Mesodermal cell (in vitro differentiated cells): Measurements from ENCODE around the gene RIOK2.
"Not testable (repeated sequence)": the region's sequence is repeated elsewhere in the genome, so short reads cannot be mapped to it uniquely, and the experiment has no call there.

Experiments used
- H3K27ac ChIP-seq: 2 replicates; pipeline ENCODE4 v1.7.0; 2013; ENCODE audit warnings: mild to moderate bottlenecking, low read depth, low read length, moderate library complexity; ENCODE audit not compliant: severe bottlenecking
- H3K36me3 ChIP-seq: 2 replicates; pipeline ENCODE4 v1.7.1; 2013; ENCODE audit warnings: mild to moderate bottlenecking, low read length, moderate library complexity; ENCODE audit not compliant: control insufficient read depth, insufficient read depth
- H3K4me1 ChIP-seq: one replicate; pipeline ENCODE4 v1.7.1; 2013; ENCODE audit warnings: mild to moderate bottlenecking, low read length; ENCODE audit not compliant: insufficient read depth, control insufficient read depth, poor library complexity, severe bottlenecking
- H3K4me3 ChIP-seq: 2 replicates; pipeline ENCODE4 v1.7.0; 2013; ENCODE audit warnings: low read length, control low read depth, mild to moderate bottlenecking; ENCODE audit not compliant: insufficient read depth, poor library complexity, severe bottlenecking; ENCODE audit errors: extremely low read depth
- H3K9me3 ChIP-seq: 2 replicates; pipeline ENCODE4 v1.7.1; 2013; ENCODE audit warnings: mild to moderate bottlenecking, low read length, moderate library complexity; ENCODE audit not compliant: control insufficient read depth
- WGBS, 2 experiments: methylation state at CpG; one replicate each; pipeline ENCODE4 v1.1.5; 2013; ENCODE audit warnings: missing lambda C conversion rate in 2 of 2; ENCODE audit not compliant: insufficient coverage in 2 of 2; 5-methylcytosine and 5-hydroxymethylcytosine counted together

RIOK2 gene

DNA sequence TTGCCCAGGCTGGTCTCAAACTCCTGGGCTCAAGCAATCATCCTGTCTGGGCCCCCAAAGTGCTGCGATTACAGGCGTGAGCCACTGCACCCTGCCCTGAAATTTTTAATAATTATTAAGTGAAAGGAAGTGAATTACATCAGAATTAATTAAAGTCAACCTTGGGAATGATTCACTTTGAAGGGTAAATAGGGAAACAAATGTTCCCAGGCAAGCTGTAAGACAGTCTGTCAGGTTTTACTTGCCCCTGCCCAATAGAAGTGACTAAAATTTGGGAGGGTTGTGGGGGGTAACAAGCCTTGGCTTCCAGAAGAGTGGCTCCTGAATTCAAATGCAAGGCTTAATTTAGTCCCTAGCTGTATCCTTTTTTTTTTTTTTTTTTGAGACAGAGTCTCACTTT, 39.3 kb downstream of the RIOK2 start:
- Histone ChIP-seq H3K36me3 (no peaks in the 10 kb centered on the region), H3K27ac (no peak overlapping the region), H3K4me1 (peaks cover 21% of the 10 kb centered on the region), H3K4me3 (no peak overlapping the region), H3K9me3 (no peaks in the 10 kb centered on the region)
- WGBS, 2 experiments, result 80% methylated on average over 1 of the region's 2 CpGs; no CpG with 5 or more reads in 1 of the 2 experiments

DNA sequence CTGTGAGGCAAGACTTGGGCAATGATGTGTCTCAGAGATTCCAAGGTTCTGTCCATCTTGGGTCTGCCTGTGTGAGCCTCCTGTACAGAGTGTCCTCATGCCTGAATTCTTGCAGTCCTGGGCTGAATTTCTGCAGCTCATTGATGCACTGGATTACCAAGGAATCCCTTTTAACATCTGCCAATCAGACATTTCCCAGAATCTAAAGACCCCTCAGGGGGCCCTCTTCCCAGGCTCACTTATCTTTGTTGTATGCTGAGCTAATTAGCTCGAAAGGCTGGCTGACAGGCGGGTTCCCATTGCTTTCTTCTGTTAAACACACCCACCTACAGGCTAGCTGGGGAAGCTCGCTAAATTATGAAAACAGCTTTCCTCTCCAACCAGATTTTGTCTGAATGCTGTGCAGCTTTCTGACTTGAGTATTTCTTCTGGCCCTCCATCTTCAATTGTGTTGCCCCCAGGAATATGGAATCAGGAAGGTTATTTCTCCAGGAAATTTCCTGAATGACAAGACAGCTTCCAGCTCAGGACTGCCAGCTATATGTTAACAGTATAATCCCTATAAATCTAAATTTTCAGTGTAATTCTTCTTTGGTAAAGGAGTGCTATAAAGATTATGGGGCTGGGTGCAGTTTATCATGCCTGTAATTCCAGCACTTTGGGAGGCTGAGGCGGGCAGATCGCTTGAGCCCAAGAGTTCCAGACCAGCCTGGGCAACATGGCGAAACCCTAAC, 40.4 kb downstream of the RIOK2 start, which contains the start of gene LIX1:
Gene LIX1, minus strand, starts transcription at position 91 of the 734 bp plus-strand sequence. Its CDS starts 35 bp downstream, at position 56.
- H3K4me1 ChIP-seq, result peaks cover 21% of the 10 kb centered on the region
- H3K27ac ChIP-seq, result peak within 1 kb of the TSS; percentile 68
- peak within 1 kb of the TSS; percentile 16 for H3K4me3 ChIP-seq
- no peaks in the 10 kb centered on the region for H3K36me3 ChIP-seq
- H3K9me3 ChIP-seq, result no peaks in the 10 kb centered on the region
- WGBS, 2 experiments, result 0% methylated on average over 3 of the region's 6 CpGs; no CpG with 5 or more reads in 1 of the 2 experiments

DNA sequence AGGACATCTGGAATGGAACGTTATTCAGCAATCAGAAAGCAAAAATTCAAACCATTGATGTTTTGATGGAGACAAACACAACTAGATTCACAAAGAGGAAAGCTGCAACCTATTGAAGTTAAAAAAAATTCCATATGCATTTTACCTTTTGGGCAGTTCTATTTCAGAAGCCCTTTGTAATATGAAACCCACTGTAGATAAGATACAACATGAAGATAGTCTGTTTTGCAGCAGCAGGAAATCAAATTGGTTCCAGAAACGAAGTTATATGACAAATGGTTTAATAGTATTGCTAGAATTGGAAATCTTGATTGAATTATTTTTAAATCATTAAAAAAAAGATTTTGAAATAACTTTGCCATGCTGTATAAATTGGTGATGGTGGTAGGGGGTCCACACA, 41.5 kb downstream of the RIOK2 start:
- H3K36me3 ChIP-seq, result no peaks in the 10 kb centered on the region
- H3K9me3 ChIP-seq, result no peaks in the 10 kb centered on the region
- no CpG with 5 or more reads among the region's 2 CpGs for WGBS, 2 experiments
- no peak overlapping the region for H3K27ac ChIP-seq
- H3K4me1 ChIP-seq, result peaks cover 21% of the 10 kb centered on the region
- H3K4me3 ChIP-seq, result peak overlapping the region; percentile 16

DNA sequence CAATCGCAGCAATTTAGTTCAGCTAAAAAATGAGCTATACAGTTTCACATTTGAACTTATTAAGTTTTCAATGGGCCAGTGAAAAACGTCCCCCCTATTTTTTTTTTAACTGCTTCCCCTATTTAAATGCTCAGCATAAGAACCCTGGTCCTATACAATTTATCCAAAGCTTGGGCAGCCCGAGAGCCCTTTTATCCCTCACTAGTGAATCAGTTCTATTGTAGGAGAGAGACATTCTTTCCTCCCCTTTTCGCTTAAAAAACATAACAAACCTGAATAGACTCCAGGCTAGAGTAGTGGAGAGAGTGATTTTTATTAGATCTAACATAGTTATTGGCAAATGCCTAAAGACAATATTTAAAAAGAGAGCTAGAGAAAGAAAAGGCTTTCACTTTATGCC, 42.0 kb downstream of the RIOK2 start:
- peak overlapping the region; percentile 16 for H3K4me3 ChIP-seq
- peak overlapping the region; percentile 47 for H3K27ac ChIP-seq
- 0 to 100% methylated on average over 1 of the region's 4 CpGs for WGBS, 2 experiments
- H3K4me1 ChIP-seq, result peaks cover 21% of the 10 kb centered on the region
- no peaks in the 10 kb centered on the region for H3K36me3 ChIP-seq
- no peaks in the 10 kb centered on the region for H3K9me3 ChIP-seq

DNA sequence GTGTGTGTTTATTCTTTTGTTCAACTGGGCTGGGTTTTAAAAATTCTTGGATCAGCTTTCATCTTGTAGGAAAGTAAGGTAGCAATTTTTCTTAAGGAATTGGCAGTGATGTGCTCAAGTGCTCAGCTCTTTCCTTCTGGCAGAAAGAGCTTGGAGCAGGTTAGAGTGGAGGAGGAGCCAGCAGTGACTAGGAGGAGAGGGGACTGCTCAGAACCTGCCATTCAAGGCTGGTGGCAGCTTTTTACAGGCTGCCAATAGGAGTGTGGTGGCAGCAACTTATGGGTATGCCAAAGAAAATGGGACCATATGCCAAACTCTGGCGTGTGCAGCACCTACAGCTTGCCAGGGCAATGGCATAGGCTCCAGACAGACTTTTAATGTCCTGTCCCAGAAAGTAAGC, 42.8 kb downstream of the RIOK2 start:
- H3K9me3 ChIP-seq, H3K36me3 ChIP-seq, H3K4me3 ChIP-seq, H3K27ac ChIP-seq: not testable (repeated sequence)
- H3K4me1 ChIP-seq, result peaks cover 21% of the 10 kb centered on the region
- WGBS, 2 experiments, result no CpG with 5 or more reads among the region's 1 CpG

DNA sequence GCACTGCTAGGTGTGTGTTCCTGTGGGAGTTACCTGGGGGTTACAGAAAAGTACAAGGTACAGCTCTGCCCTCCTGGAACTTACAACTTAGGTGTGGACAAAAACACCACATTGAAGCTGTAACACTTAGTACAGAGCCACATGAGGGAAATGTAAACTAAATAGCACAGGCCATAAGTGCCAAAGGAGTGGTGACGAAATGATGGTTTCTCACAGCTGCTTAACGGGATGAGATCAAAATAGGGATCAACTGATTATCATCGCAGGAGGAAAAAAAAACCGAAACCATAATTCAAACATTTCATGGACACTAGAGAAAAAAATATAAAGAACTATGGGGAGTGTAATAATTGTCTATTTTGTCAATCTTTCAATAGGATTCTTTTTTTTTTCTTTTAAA, 46.6 kb downstream of the RIOK2 start:
- Histone ChIP-seq H3K27ac (no peak overlapping the region), H3K4me3 (no peak overlapping the region), H3K4me1 (peaks cover 10% of the 10 kb centered on the region), H3K9me3 (no peaks in the 10 kb centered on the region), H3K36me3 (no peaks in the 10 kb centered on the region)
- 93 to 100% methylated on average over 1 to 2 of the region's 4 CpGs for WGBS, 2 experiments

DNA sequence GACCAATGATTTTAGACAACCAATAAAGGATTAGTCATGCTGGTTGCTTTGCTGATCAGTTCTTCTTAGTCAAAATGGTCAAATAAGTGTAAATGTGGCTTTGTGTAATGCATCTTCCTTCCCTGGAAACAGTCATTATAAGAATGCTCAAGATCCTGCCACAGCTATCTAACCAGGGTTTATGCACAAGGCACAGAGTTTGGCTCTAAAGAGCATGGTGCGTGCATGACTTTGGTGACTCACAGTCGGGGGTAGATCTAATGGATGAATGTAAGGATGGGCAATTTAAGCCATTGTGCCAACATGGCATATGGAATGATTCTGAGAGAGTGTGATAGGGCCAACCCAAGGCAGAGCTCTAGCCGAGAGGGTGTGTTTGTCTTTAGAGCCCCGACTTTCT, 47.2 kb downstream of the RIOK2 start:
- no peak overlapping the region for H3K27ac ChIP-seq

DNA sequence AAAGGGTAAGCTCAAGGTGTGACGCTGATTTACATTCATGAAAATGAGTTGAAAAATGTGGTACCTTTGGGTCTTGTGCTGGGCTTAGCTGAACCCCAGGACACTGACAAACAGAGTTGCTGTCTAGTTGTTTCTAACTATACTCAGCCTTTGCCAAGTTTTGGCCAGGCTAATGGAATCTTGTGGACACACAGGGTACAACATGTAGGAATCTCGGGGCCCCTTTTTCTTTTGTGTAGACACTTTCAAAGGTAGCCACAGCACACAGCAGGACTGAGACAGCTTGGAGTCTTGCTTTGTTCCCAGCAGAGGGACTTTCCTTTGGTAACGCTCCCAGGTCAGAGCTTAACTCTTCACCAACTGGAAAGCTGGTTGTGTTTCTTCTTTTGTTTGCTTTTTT, 48.4 kb downstream of the RIOK2 start:
- peaks cover 3% of the 10 kb centered on the region for H3K4me1 ChIP-seq

More for the DNA sequence above, 47.2 kb downstream of the RIOK2 start:
- peaks cover 4% of the 10 kb centered on the region for H3K4me1 ChIP-seq
- 96 to 100% methylated on average over 2 of the region's 4 CpGs for WGBS, 2 experiments
- H3K4me3 ChIP-seq, result no peak overlapping the region
- H3K36me3 ChIP-seq, result no peaks in the 10 kb centered on the region
- H3K9me3 ChIP-seq, result no peaks in the 10 kb centered on the region

DNA sequence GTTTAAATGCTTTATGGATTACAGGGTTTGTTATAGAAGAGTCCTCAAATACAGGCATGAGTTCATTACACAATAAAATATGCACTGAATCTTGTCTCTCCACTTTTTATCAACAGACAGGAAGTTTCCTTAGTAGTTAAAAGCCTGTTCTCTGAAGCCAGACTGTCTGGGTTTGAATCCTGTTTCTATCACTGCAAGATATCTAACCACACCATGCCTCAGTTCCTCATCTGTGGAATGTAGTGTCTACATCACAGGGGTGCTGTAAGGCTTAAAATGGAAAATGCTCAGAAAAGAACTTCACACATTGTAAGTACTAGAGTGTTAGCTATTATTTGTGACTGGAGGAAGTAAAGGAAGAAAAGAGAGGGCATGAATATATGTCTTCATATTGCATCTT, 49.9 kb downstream of the RIOK2 start:
- H3K9me3 ChIP-seq, result no peaks in the 10 kb centered on the region
- H3K27ac ChIP-seq, result no peak overlapping the region
- H3K4me1 ChIP-seq, result peaks cover 3% of the 10 kb centered on the region
- no peak overlapping the region for H3K4me3 ChIP-seq
- H3K36me3 ChIP-seq, result no peaks in the 10 kb centered on the region

More for the DNA sequence above, 48.4 kb downstream of the RIOK2 start:
- H3K36me3 ChIP-seq, result no peaks in the 10 kb centered on the region
- H3K4me3 ChIP-seq, result no peak overlapping the region
- H3K27ac ChIP-seq, result peak overlapping the region; percentile 39
- H3K9me3 ChIP-seq, result no peaks in the 10 kb centered on the region
- WGBS, 2 experiments, result 50 to 65% methylated on average over 1 to 2 of the region's 3 CpGs

DNA sequence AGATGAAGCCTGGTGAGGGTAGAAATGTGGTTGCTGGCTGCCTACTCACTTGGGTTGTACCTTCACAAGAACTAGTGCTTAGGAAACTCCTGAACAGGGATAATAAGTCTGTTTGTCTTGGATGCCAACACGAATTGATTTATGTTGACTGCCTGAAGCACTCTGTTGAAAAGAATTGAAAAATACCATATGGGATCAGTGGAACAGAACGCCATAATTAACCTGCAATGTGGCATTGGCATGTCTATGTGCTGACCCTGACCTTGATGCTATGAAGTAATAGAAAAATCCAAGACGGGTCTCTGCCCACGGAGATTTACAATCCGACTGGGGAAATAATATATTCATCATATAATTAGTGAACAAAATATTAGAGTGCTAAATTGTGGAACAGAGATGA, 51.1 kb downstream of the RIOK2 start:
- Histone ChIP-seq H3K36me3 (no peaks in the 10 kb centered on the region), H3K4me1 (peaks cover 3% of the 10 kb centered on the region), H3K9me3 (no peaks in the 10 kb centered on the region), H3K27ac (no peak overlapping the region), H3K4me3 (no peak overlapping the region)
- 86 to 94% methylated on average over 2 of the region's 5 CpGs for WGBS, 2 experiments

DNA sequence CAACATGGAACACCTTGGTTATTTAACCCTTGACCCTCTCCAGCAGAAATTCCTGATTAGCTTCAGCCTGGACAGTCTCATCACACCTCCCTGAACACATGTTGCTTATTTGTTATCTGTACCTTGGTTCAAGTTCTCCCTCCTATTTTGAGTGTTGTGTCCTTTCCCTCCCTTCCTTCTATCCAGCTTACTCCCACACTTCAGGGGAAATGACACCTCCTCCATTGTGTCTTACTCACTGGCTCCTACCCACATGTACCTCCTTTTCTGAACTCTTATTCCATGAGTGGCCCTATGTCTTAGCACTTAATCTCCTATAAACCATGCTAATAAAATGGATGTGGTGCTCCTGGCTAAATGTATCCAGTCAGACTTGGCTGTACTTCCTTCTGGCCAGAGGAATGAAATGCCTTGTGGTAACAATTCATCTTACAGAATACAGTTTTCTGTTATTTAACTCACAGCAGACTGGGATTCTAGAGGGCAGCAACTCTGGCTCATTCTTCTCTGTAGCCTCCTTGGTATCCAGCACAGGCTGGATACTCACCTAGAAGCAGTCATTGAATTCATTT, 51.8 kb downstream of the RIOK2 start:
- Histone ChIP-seq H3K36me3 (no peaks in the 10 kb centered on the region), H3K27ac (no peak overlapping the region), H3K4me3 (no peak overlapping the region), H3K9me3 (no peaks in the 10 kb centered on the region), H3K4me1 (peaks cover 3% of the 10 kb centered on the region)
